ENCODE results near the gene MOB3A. TPM values are rescaled to one million over a fixed set of nuclear protein-coding genes. Genes with fewer than 3 reads are reported as not detected.
"Not testable (repeated sequence)": the region's sequence is repeated elsewhere in the genome, so short reads cannot be mapped to it uniquely, and the experiment has no call there.

Gene MOB3A
- total RNA-seq, 4 donors from 2014 or later, result 16.0 to 30.8 (median 22.2) TPM

- Histone ChIP-seq H3K27me3 (no peaks in the 10 kb centered on the region), H3K36me3 (no peaks in the 10 kb centered on the region), H3K9me3 (no peaks in the 10 kb centered on the region), H3K27ac (peak overlapping the region; percentile 61 to 86 (median 76)), H3K4me3 (no peak overlapping the region), H3K4me1 (peaks cover 47 to 66% of the 10 kb centered on the region in 2 donors)
- intact Hi-C loops (cut with DNase I; ENCODE audit: low total_unique reads) (loop anchor here (10.0 kb wide), 2 partner anchors 945 to 1975 kb away; partner anchors contain the start of gene ZBTB7A), in situ Hi-C loops (cut with MboI; ENCODE audit: low sequenced_read_pairs in 4 of 4) (no loop called here)
- DNase-seq (no peak), ATAC-seq (no peak)
- no peak for TF ChIP-seq POLR2A (IDR thresholded peaks at IDR 0.05)
- TF ChIP-seq CTCF (IDR thresholded peaks at IDR 0.05 in 4 of 5, conservative IDR thresholded peaks at IDR 0.05 in 1 of 5), result no peak
Measured at GRCh38 chr19:2089727-2090053, 6.4 kb downstream of the MOB3A start.

DNA sequence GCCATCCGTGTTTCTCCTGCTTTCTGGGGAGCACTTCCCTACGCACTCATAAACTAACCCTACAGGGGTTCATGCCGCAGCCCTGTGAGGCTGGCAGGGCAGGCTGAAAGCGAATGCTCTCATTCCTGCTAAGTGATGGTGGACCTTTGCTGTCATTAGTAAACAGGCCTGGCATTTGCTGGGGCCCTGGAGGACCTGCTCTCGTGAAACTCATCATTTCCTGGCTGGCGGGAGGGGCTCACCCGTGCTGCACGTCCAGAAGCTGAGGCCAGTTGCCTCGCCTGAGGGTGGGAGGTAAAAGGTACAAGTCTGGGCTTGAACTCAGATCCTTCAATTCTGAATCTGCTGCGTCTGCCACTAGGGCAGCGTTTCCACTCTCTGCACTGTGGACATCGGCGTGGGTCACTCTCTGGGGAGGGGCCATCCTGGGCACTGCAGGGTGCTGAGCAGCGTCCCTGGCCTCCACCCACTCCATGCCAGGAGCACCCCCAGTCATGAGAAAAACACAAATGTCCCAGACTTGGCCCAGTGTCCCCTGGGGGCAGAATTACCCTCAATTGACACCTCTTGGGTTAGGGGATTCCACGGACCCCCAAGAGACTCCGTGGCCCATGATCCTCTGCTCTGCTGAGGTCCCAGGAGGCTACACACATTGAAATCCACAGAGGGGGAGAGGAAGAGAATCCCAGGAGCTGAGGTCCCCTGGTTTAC is 7.0 kb downstream of the MOB3A start:
- ATAC-seq, result no peak
- Histone ChIP-seq H3K27ac (peak overlapping the region; percentile 61 to 86 (median 76)), H3K27me3 (no peaks in the 10 kb centered on the region), H3K9me3 (no peaks in the 10 kb centered on the region), H3K4me1 (peaks cover 44 to 62% of the 10 kb centered on the region in 2 donors), H3K4me3 (no peak overlapping the region), H3K36me3 (no peaks in the 10 kb centered on the region)
- no peak for DNase-seq
- intact Hi-C loops (cut with DNase I; ENCODE audit: low total_unique reads), result no loop called here
- in situ Hi-C loops (cut with MboI; ENCODE audit: low sequenced_read_pairs in 4 of 4), result no loop called here
- TF ChIP-seq POLR2A (IDR thresholded peaks at IDR 0.05) (no peak), CTCF (IDR thresholded peaks at IDR 0.05 in 4 of 5, conservative IDR thresholded peaks at IDR 0.05 in 1 of 5) (no peak)

DNA sequence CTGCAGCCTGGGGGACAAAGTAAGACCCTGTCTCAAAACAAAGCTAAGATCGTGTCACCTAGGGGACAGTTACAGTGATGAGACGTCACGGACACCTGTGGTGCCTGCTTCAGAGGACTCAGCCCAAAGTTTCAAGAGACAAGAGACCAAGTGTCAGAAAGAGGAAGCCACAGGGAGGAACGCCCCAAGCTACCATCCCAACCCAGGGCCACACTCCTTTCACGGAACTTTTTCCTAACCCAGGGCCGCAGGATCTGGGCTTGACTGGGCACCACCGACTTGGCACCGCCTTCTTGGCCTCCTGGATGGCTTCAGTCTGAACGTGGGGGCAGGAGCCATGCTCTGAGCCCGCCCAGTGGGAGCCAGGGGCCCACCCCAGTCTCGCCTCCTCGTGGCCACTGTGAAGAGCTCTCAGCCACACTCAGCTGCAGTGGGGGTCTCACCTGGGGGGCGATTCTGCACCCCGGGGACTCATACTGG is 8.5 kb downstream of the MOB3A start:
- ATAC-seq (no peak), DNase-seq (no peak)
- H3K36me3 ChIP-seq, result no peaks in the 10 kb centered on the region
- H3K4me3 ChIP-seq, result no peak overlapping the region
- H3K27me3 ChIP-seq, result no peaks in the 10 kb centered on the region
- TF ChIP-seq CTCF (IDR thresholded peaks at IDR 0.05 in 4 of 5, conservative IDR thresholded peaks at IDR 0.05 in 1 of 5), result no peak
- TF ChIP-seq POLR2A (IDR thresholded peaks at IDR 0.05), result no peak
- intact Hi-C loops (cut with DNase I; ENCODE audit: low total_unique reads) (no loop called here), in situ Hi-C loops (cut with MboI; ENCODE audit: low sequenced_read_pairs in 4 of 4) (no loop called here)
- no peaks in the 10 kb centered on the region for H3K9me3 ChIP-seq
- H3K4me1 ChIP-seq, result peaks cover 36 to 54% of the 10 kb centered on the region in 2 donors
- peak overlapping the region; percentile 60 to 78 (median 71) for H3K27ac ChIP-seq

- H3K4me3 ChIP-seq; H3K36me3 ChIP-seq; H3K27me3 ChIP-seq; intact Hi-C loops (cut with DNase I; ENCODE audit: low total_unique reads); H3K9me3 ChIP-seq; in situ Hi-C loops (cut with MboI; ENCODE audit: low sequenced_read_pairs in 4 of 4): not testable (repeated sequence)
- TF ChIP-seq POLR2A (IDR thresholded peaks at IDR 0.05), result peak in 1 of 2 donors; percentile 35
- Histone ChIP-seq H3K4me1 (peaks cover 32 to 47% of the 10 kb centered on the region in 2 donors), H3K27ac (peak overlapping the region; percentile 60 to 78 (median 71))
- DNase-seq (peak; percentile 59 to 86), ATAC-seq (peak; percentile 79)
Measured at GRCh38 chr19:2086695-2087620, 9.2 kb downstream of the MOB3A start.
